ENCODE results near the gene BCL7B. TPM values are rescaled to one million over a fixed set of nuclear protein-coding genes. Genes with fewer than 3 reads are reported as not detected.
A peak's percentile ranks its signal among the peaks of the same experiment; 100 is the strongest.

BCL7B gene
- total and polyA plus RNA-seq, 2 of the 13 experiments (the other 11 are each of a cell fraction or from before 2014, with no cell fraction given): 24.3 to 38.2 TPM

GRCh38 chr7:73602721-73603651 lies 45.5 kb upstream of the BCL7B start (continued):
- TF ChIP-seq HNRNPLL (IDR thresholded peaks at IDR 0.05; ENCODE audit: low read depth, low read length, poor library complexity, severe bottlenecking): peak; percentile 11
- no peak for TF ChIP-seq TSC22D2 (CRISPR knock-in tag; IDR thresholded peaks at IDR 0.05; ENCODE audit: borderline replicate concordance)
- no peak; the same call in 1 of the 2 replicates for TF ChIP-seq ZNF333 (CRISPR knock-in tag; IDR thresholded peaks at IDR 0.05; ENCODE audit: borderline replicate concordance)
- TF ChIP-seq, protein P1, sequence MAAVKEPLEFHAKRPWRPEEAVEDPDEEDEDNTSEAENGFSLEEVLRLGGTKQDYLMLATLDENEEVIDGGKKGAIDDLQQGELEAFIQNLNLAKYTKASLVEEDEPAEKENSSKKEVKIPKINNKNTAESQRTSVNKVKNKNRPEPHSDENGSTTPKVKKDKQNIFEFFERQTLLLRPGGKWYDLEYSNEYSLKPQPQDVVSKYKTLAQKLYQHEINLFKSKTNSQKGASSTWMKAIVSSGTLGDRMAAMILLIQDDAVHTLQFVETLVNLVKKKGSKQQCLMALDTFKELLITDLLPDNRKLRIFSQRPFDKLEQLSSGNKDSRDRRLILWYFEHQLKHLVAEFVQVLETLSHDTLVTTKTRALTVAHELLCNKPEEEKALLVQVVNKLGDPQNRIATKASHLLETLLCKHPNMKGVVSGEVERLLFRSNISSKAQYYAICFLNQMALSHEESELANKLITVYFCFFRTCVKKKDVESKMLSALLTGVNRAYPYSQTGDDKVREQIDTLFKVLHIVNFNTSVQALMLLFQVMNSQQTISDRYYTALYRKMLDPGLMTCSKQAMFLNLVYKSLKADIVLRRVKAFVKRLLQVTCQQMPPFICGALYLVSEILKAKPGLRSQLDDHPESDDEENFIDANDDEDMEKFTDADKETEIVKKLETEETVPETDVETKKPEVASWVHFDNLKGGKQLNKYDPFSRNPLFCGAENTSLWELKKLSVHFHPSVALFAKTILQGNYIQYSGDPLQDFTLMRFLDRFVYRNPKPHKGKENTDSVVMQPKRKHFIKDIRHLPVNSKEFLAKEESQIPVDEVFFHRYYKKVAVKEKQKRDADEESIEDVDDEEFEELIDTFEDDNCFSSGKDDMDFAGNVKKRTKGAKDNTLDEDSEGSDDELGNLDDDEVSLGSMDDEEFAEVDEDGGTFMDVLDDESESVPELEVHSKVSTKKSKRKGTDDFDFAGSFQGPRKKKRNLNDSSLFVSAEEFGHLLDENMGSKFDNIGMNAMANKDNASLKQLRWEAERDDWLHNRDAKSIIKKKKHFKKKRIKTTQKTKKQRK (IDR thresholded peaks at IDR 0.05; ENCODE audit: low read length): no peak
- TF ChIP-seq SIX1 (CRISPR knock-in tag; IDR thresholded peaks at IDR 0.05; ENCODE audit: borderline replicate concordance): no peak
- TF ChIP-seq RARA (CRISPR knock-in tag; IDR thresholded peaks at IDR 0.05): no peak
- peak; percentile 7; the same call in 1 of the 2 replicates for TF ChIP-seq GATAD2A (CRISPR knock-in tag; IDR thresholded peaks at IDR 0.05)
- TF ChIP-seq IKZF5 (CRISPR knock-in tag; IDR thresholded peaks at IDR 0.05): no peak
- peak; percentile 85; the same call in 1 of the 2 replicates for TF ChIP-seq PRMT3 (CRISPR knock-in tag; IDR thresholded peaks at IDR 0.05; ENCODE audit: borderline replicate concordance, low read depth)
- no peak for TF ChIP-seq TERF1 (CRISPR knock-in tag; IDR thresholded peaks at IDR 0.05)
